ENCODE data around the gene TNFRSF13B. TPM values are rescaled to one million over a fixed set of nuclear protein-coding genes. Genes with fewer than 3 reads are reported as not detected.
"Not testable (repeated sequence)": the region's sequence is repeated elsewhere in the genome, so short reads cannot be mapped to it uniquely, and the experiment has no call there.

TNFRSF13B gene
- total RNA-seq, result 1 to 10 TPM in 1 of 2 donors, not detected in 1; 2.3 TPM

- DNase-seq (ENCODE audit: low spot score), result no peak
- H3K27ac Mint-ChIP-seq, result peak within 1 kb of the TSS in 1 of 2 donors; percentile 57
Measured at GRCh38 chr17:16971458-16972338, at the start of gene TNFRSF13B. Gene TNFRSF13B (minus strand): TSS chr17:16972118. CDS start chr17:16972075, 43 bp downstream.

GRCh38 chr17:17021194-17021863 is 49.4 kb upstream of the TNFRSF13B start:
- Mint-ChIP-seq H3K36me3 (no peaks in the 10 kb centered on the region), H3K4me1 (ENCODE audit: low read depth in 2 of 2) (peaks cover 10 to 16% of the 10 kb centered on the region in 2 donors), H3K27me3 (no peaks in the 10 kb centered on the region), H3K4me3 (no peak overlapping the region), H3K9me3 (no peaks in the 10 kb centered on the region), H3K27ac (no peak overlapping the region)
- ATAC-seq (no peak), DNase-seq (ENCODE audit: low spot score) (peak; percentile 34)

More at GRCh38 chr17:16971458-16972338, at the start of gene TNFRSF13B:
- H3K4me3 Mint-ChIP-seq, result no peak within 1 kb of the TSS
- no peaks in the 10 kb centered on the region for H3K9me3 Mint-ChIP-seq
- no peaks in the 10 kb centered on the region for H3K36me3 Mint-ChIP-seq
- peaks cover 6 to 17% of the 10 kb centered on the region in 2 donors for H3K4me1 Mint-ChIP-seq (ENCODE audit: low read depth in 2 of 2)
- peaks cover 0 to 5% of the 10 kb centered on the region in 2 donors for H3K27me3 Mint-ChIP-seq
- ATAC-seq, result peak; percentile 28 to 46

GRCh38 chr17:17020821-17021193 is 48.9 kb upstream of the TNFRSF13B start:
- Mint-ChIP-seq H3K36me3 (no peaks in the 10 kb centered on the region), H3K4me1 (ENCODE audit: low read depth in 2 of 2) (peaks cover 15 to 21% of the 10 kb centered on the region in 2 donors), H3K27ac (no peak overlapping the region), H3K9me3 (no peaks in the 10 kb centered on the region), H3K4me3 (no peak overlapping the region), H3K27me3 (no peaks in the 10 kb centered on the region)
- DNase-seq (ENCODE audit: low spot score), result peak; percentile 34
- ATAC-seq, result no peak

GRCh38 chr17:17019891-17020456 is 48.1 kb upstream of the TNFRSF13B start:
- Mint-ChIP-seq H3K4me3 (no peak overlapping the region), H3K4me1 (ENCODE audit: low read depth in 2 of 2) (peaks cover 19 to 21% of the 10 kb centered on the region in 2 donors), H3K27ac (no peak overlapping the region), H3K27me3 (no peaks in the 10 kb centered on the region), H3K36me3 (no peaks in the 10 kb centered on the region), H3K9me3 (no peaks in the 10 kb centered on the region)
- ATAC-seq (no peak), DNase-seq (ENCODE audit: low spot score) (peak; percentile 46)

- ATAC-seq, result no peak
- Mint-ChIP-seq H3K4me3 (no peak overlapping the region), H3K9me3 (no peaks in the 10 kb centered on the region), H3K4me1 (ENCODE audit: low read depth in 2 of 2) (peaks cover 19 to 21% of the 10 kb centered on the region in 2 donors), H3K27me3 (no peaks in the 10 kb centered on the region), H3K36me3 (no peaks in the 10 kb centered on the region), H3K27ac (no peak overlapping the region)
- peak; percentile 34 for DNase-seq (ENCODE audit: low spot score)
Measured at GRCh38 chr17:17019430-17019762, 47.5 kb upstream of the TNFRSF13B start.

- peaks cover 19 to 21% of the 10 kb centered on the region in 2 donors for H3K4me1 Mint-ChIP-seq (ENCODE audit: low read depth in 2 of 2)
- no peaks in the 10 kb centered on the region for H3K36me3 Mint-ChIP-seq
- peak overlapping the region; percentile 39 to 76 for H3K27ac Mint-ChIP-seq
- DNase-seq (ENCODE audit: low spot score) (peak; percentile 56), ATAC-seq (no peak)
- H3K4me3 Mint-ChIP-seq, result no peak overlapping the region
- no peaks in the 10 kb centered on the region for H3K9me3 Mint-ChIP-seq
- no peaks in the 10 kb centered on the region for H3K27me3 Mint-ChIP-seq
Measured at GRCh38 chr17:17018612-17019429, 46.9 kb upstream of the TNFRSF13B start.

GRCh38 chr17:17018021-17018441 is 46.1 kb upstream of the TNFRSF13B start:
- Mint-ChIP-seq H3K36me3 (no peaks in the 10 kb centered on the region), H3K27ac (peak overlapping the region; percentile 39 to 76), H3K4me1 (ENCODE audit: low read depth in 2 of 2) (peaks cover 19 to 21% of the 10 kb centered on the region in 2 donors), H3K4me3 (no peak overlapping the region), H3K27me3 (no peaks in the 10 kb centered on the region), H3K9me3 (no peaks in the 10 kb centered on the region)
- ATAC-seq (no peak), DNase-seq (ENCODE audit: low spot score) (peak; percentile 48)

- peak overlapping the region; percentile 28 to 39 for H3K27ac Mint-ChIP-seq
- no peaks in the 10 kb centered on the region for H3K27me3 Mint-ChIP-seq
- ATAC-seq (no peak), DNase-seq (ENCODE audit: low spot score) (peak; percentile 29)
- no peaks in the 10 kb centered on the region for H3K9me3 Mint-ChIP-seq
- no peaks in the 10 kb centered on the region for H3K36me3 Mint-ChIP-seq
- no peak overlapping the region for H3K4me3 Mint-ChIP-seq
- peaks cover 19 to 21% of the 10 kb centered on the region in 2 donors for H3K4me1 Mint-ChIP-seq (ENCODE audit: low read depth in 2 of 2)
Measured at GRCh38 chr17:17017343-17018014, 45.6 kb upstream of the TNFRSF13B start.

GRCh38 chr17:17016199-17017197 is 44.6 kb upstream of the TNFRSF13B start:
- H3K27me3 Mint-ChIP-seq, result not testable (repeated sequence)
- peaks cover 19 to 21% of the 10 kb centered on the region in 2 donors for H3K4me1 Mint-ChIP-seq (ENCODE audit: low read depth in 2 of 2)

GRCh38 chr17:17015230-17015629 is 43.3 kb upstream of the TNFRSF13B start:
- peak; percentile 22 for DNase-seq (ENCODE audit: low spot score)
- H3K27ac Mint-ChIP-seq, result no peak overlapping the region
- no peaks in the 10 kb centered on the region for H3K9me3 Mint-ChIP-seq
- no peak for ATAC-seq
- H3K4me3 Mint-ChIP-seq, result no peak overlapping the region
- peaks cover 19 to 21% of the 10 kb centered on the region in 2 donors for H3K4me1 Mint-ChIP-seq (ENCODE audit: low read depth in 2 of 2)
- H3K27me3 Mint-ChIP-seq, result no peaks in the 10 kb centered on the region
- H3K36me3 Mint-ChIP-seq, result no peaks in the 10 kb centered on the region

More at GRCh38 chr17:17016199-17017197, 44.6 kb upstream of the TNFRSF13B start:
- peak overlapping the region; percentile 28 to 39 for H3K27ac Mint-ChIP-seq
- not testable (repeated sequence) for ATAC-seq, H3K9me3 Mint-ChIP-seq, H3K36me3 Mint-ChIP-seq, H3K4me3 Mint-ChIP-seq
- peak; percentile 26 for DNase-seq (ENCODE audit: low spot score)

- peaks cover 19 to 21% of the 10 kb centered on the region in 2 donors for H3K4me1 Mint-ChIP-seq (ENCODE audit: low read depth in 2 of 2)
- H3K27me3 Mint-ChIP-seq; DNase-seq (ENCODE audit: low spot score); H3K4me3 Mint-ChIP-seq; H3K27ac Mint-ChIP-seq; ATAC-seq; H3K36me3 Mint-ChIP-seq; H3K9me3 Mint-ChIP-seq: not testable (repeated sequence)
Measured at GRCh38 chr17:17014748-17015124, 42.8 kb upstream of the TNFRSF13B start.
